ENCODE data around the gene TRAPPC1. TPM values are rescaled to one million over a fixed set of nuclear protein-coding genes. Genes with fewer than 3 reads are reported as not detected.

TRAPPC1 gene
- total RNA-seq, 1 donor from 2014 or later = 184 TPM

DNA sequence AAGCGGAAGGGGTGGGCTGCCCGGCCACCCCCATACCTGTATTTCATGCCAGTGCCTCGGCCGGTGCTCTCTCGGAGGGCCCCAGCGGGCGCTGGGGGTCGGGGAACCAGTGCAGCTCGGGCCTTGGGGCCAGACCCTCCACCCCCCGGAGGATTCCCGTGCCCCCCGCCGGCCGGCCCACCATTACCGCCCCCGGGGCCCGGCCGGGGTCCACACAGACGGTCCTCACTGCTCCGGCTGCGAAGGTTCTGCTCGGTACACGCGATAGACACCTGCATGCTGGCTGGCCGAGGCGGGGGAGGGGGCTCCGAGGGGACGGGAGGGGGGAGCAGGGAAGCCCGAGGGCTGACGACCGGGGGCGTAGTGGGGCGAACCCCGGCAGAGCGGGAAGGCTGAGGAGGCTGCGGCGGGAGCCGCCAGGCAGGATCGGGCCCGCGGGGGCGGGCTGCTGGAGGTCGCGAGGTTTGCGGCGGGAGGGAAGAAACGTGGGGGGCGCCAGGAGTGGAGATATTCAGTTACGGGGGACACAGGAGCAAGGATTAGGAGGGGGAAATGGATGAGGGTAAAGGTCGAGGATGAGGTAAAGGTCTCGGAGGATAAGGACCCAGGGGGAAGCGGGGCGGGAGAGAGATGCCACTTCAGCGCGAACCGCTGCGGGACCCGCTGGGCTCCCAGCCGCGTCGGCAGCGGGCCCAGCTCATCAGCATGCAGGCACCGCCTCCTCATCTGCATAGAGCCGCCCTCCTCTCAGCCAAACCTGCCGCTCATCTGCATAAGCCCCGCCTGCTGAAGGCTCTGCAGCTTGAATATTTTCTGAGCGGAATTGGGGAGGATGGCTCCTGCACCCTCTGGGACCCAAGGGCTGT is 2.4 kb downstream of the TRAPPC1 start, which contains the start of gene KCNAB3:
KCNAB3 (minus strand) TSS at position 699 of the 866 bp plus-strand sequence; CDS start at position 278, 421 bp downstream.
- peaks cover 14% of the 10 kb centered on the region for H3K4me1 Mint-ChIP-seq (ENCODE audit: low read depth, unreplicated experiment)

DNA sequence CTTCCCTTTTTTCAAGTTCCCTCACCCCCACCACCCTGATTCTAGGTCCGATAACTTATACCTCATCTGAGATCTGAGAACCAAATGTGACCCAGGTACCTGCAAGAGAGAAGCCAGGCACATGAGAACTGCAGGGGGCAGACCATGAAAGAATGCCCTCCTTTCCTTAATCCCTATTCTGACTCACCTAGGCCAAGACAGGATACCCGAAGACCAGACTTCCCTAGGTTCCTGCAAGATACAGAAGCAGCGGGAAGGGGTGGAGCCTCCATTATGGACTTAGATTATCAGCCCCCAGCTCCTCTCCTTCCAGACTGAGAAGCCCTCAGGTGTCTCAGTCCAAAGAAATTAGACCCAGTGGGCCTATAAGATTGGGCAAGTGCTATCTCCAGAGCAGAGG is 4.2 kb downstream of the TRAPPC1 start:
- Histone ChIP-seq H3K4me2 (ENCODE audit: low read length) (no peak overlapping the region), H3K27me3 (ENCODE audit: insufficient read depth, low read length) (no peaks in the 10 kb centered on the region), H3K27ac (ENCODE audit: low read depth, low read length) (no peak overlapping the region), H3K4me1 (ENCODE audit: insufficient read depth, low read length) (peaks cover 14% of the 10 kb centered on the region), H3K4me3 (ENCODE audit: insufficient read depth, low read depth, low read length) (no peak overlapping the region), H2AFZ (ENCODE audit: low read depth, low read length) (no peak overlapping the region), H3K9ac (ENCODE audit: low read length) (no peak overlapping the region), H3K36me3 (ENCODE audit: insufficient read depth, low read length) (no peaks in the 10 kb centered on the region), H3K9me3 (ENCODE audit: insufficient read depth, low read depth, low read length) (no peaks in the 10 kb centered on the region), H3K79me2 (ENCODE audit: insufficient read depth, low read length) (peaks cover 19% of the 10 kb centered on the region), H4K20me1 (ENCODE audit: insufficient read depth, low read length) (no peaks in the 10 kb centered on the region)
- peaks cover 52% of the 10 kb centered on the region for H3K27me3 Mint-ChIP-seq (ENCODE audit: low read depth, unreplicated experiment)
- H3K4me1 Mint-ChIP-seq (ENCODE audit: low read depth, unreplicated experiment) = peaks cover 2% of the 10 kb centered on the region
- no peak overlapping the region for H3K4me3 Mint-ChIP-seq (ENCODE audit: unreplicated experiment)
- H3K36me3 Mint-ChIP-seq (ENCODE audit: low read depth, unreplicated experiment) = peaks cover 14% of the 10 kb centered on the region
- TF ChIP-seq EZH2 (IDR thresholded peaks at IDR 0.05; ENCODE audit: insufficient read depth, low read length) = no peak
- TF ChIP-seq, protein P1, sequence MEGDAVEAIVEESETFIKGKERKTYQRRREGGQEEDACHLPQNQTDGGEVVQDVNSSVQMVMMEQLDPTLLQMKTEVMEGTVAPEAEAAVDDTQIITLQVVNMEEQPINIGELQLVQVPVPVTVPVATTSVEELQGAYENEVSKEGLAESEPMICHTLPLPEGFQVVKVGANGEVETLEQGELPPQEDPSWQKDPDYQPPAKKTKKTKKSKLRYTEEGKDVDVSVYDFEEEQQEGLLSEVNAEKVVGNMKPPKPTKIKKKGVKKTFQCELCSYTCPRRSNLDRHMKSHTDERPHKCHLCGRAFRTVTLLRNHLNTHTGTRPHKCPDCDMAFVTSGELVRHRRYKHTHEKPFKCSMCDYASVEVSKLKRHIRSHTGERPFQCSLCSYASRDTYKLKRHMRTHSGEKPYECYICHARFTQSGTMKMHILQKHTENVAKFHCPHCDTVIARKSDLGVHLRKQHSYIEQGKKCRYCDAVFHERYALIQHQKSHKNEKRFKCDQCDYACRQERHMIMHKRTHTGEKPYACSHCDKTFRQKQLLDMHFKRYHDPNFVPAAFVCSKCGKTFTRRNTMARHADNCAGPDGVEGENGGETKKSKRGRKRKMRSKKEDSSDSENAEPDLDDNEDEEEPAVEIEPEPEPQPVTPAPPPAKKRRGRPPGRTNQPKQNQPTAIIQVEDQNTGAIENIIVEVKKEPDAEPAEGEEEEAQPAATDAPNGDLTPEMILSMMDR (IDR thresholded peaks at IDR 0.05; ENCODE audit: insufficient read depth, low read depth, low read length) = no peak
- DNase-seq (ENCODE audit: low read depth) (no peak), FAIRE-seq (no peak)
- peaks cover 5% of the 10 kb centered on the region for H3K9me3 Mint-ChIP-seq (ENCODE audit: unreplicated experiment)
- no peak overlapping the region for H3K27ac Mint-ChIP-seq (ENCODE audit: unreplicated experiment)

More for the DNA sequence above, 2.4 kb downstream of the TRAPPC1 start, which contains the start of gene KCNAB3:
- H3K9ac ChIP-seq (ENCODE audit: low read length) = peak within 1 kb of the TSS; percentile 79
- Mint-ChIP-seq H3K27me3 (ENCODE audit: low read depth, unreplicated experiment) (peaks cover 35% of the 10 kb centered on the region), H3K4me3 (ENCODE audit: unreplicated experiment) (peak within 1 kb of the TSS; percentile 95), H3K9me3 (ENCODE audit: unreplicated experiment) (peaks cover 5% of the 10 kb centered on the region), H3K36me3 (ENCODE audit: low read depth, unreplicated experiment) (peaks cover 13% of the 10 kb centered on the region), H3K27ac (ENCODE audit: unreplicated experiment) (peak within 1 kb of the TSS; percentile 73)
- H3K4me2 ChIP-seq (ENCODE audit: low read length) = peak within 1 kb of the TSS; percentile 96
- FAIRE-seq (no peak), DNase-seq (ENCODE audit: low read depth) (peak; percentile 60)
- no peaks in the 10 kb centered on the region for H3K36me3 ChIP-seq (ENCODE audit: insufficient read depth, low read length)
- peak within 1 kb of the TSS; percentile 49 for H3K4me3 ChIP-seq (ENCODE audit: insufficient read depth, low read depth, low read length)
- peaks cover 19% of the 10 kb centered on the region for H3K4me1 ChIP-seq (ENCODE audit: insufficient read depth, low read length)
- H3K27ac ChIP-seq (ENCODE audit: low read depth, low read length) = no peak within 1 kb of the TSS
- no peaks in the 10 kb centered on the region for H3K27me3 ChIP-seq (ENCODE audit: insufficient read depth, low read length)
- H3K9me3 ChIP-seq (ENCODE audit: insufficient read depth, low read depth, low read length) = no peaks in the 10 kb centered on the region
- H2AFZ ChIP-seq (ENCODE audit: low read depth, low read length) = peak within 1 kb of the TSS; percentile 79
- no peak for TF ChIP-seq EZH2 (IDR thresholded peaks at IDR 0.05; ENCODE audit: insufficient read depth, low read length)
- TF ChIP-seq, protein P1 (IDR thresholded peaks at IDR 0.05; ENCODE audit: insufficient read depth, low read depth, low read length) = no peak
- peaks cover 15% of the 10 kb centered on the region for H4K20me1 ChIP-seq (ENCODE audit: insufficient read depth, low read length)
- H3K79me2 ChIP-seq (ENCODE audit: insufficient read depth, low read length) = peaks cover 37% of the 10 kb centered on the region

Data from astrocyte (in vitro differentiated cells and primary cell).